CD8-positive, alpha-beta memory T cell (primary cell): ENCODE measurements around the gene BRMS1. TPM values are rescaled to one million over a fixed set of nuclear protein-coding genes. Genes with fewer than 3 reads are reported as not detected.
"Not testable (repeated sequence)": the region's sequence is repeated elsewhere in the genome, so short reads cannot be mapped to it uniquely, and the experiment has no call there.

ENCODE experiments used
- CTCF ChIA-PET: fragments of 350-600 bp; sonication (Branson Sonifier 250); formaldehyde crosslinking; loops from one replicate; lab custom pipeline; 2021; ENCODE audit warnings: antibody characterized with exemption; lab: Charles Lee
- POLR2A ChIA-PET: fragments of 350-600 bp; sonication (Branson Sonifier 250); formaldehyde crosslinking; loops from one replicate; lab custom pipeline; 2021; ENCODE audit warnings: antibody characterized with exemption; lab: Charles Lee
- DNase-seq, 5 donors: peaks; one replicate each; pipeline versions ENCODE4 v3.0.0 to v3.0.0-alpha.2; 2020 to 2022; ENCODE audit warnings: mixed read lengths in 1 of 5
- H3K27ac ChIP-seq: one replicate; pipeline ENCODE4 v1.7.0; 2013; ENCODE audit warnings: low read depth, mild to moderate bottlenecking, low read length, moderate library complexity
- H3K27me3 ChIP-seq: 2 replicates; pipeline ENCODE4 v1.7.0; 2013; ENCODE audit warnings: low read length, mild to moderate bottlenecking; ENCODE audit not compliant: insufficient read depth, poor library complexity, severe bottlenecking
- H3K36me3 ChIP-seq: 2 replicates; pipeline ENCODE4 v1.7.0; 2013; ENCODE audit warnings: mild to moderate bottlenecking, low read length, moderate library complexity; ENCODE audit not compliant: insufficient read depth
- H3K4me1 ChIP-seq: 2 replicates; pipeline ENCODE4 v1.7.0; 2013; ENCODE audit warnings: mild to moderate bottlenecking, low read length, moderate library complexity; ENCODE audit not compliant: insufficient read depth
- H3K4me3 ChIP-seq: 2 replicates; pipeline ENCODE4 v1.7.0; 2013; ENCODE audit warnings: mild to moderate bottlenecking, low read length
- H3K9me3 ChIP-seq: 2 replicates; pipeline ENCODE4 v1.7.0; 2013; ENCODE audit warnings: mild to moderate bottlenecking, low read length
- H3K27ac Mint-ChIP-seq, 8 donors: one replicate each; pipeline ENCODE4 v1.8.0; 2020 to 2021; ENCODE audit warnings: mixed read lengths in 8 of 8, mild to moderate bottlenecking in 6 of 8, inconsistent platforms in 3 of 8, moderate library complexity in 3 of 8
- H3K27me3 Mint-ChIP-seq, 2 donors: one replicate each; pipeline ENCODE4 v1.8.0; 2020 to 2021; ENCODE audit warnings: mixed read lengths in 2 of 2, mild to moderate bottlenecking in 1 of 2, moderate library complexity in 1 of 2
- H3K36me3 Mint-ChIP-seq, 3 donors: one replicate each; pipeline ENCODE4 v1.8.0; 2020 to 2021; ENCODE audit warnings: mixed read lengths in 3 of 3, inconsistent platforms in 1 of 3, mild to moderate bottlenecking in 1 of 3
- H3K4me1 Mint-ChIP-seq, 3 donors: one replicate each; pipeline ENCODE4 v1.8.0; 2020 to 2021; ENCODE audit warnings: mixed read lengths in 3 of 3, inconsistent platforms in 1 of 3, mild to moderate bottlenecking in 1 of 3
- H3K4me3 Mint-ChIP-seq, 7 donors: one replicate each; pipeline ENCODE4 v1.8.0; 2020 to 2021; ENCODE audit warnings: mixed read lengths in 7 of 7, mild to moderate bottlenecking in 6 of 7, moderate library complexity in 4 of 7, inconsistent platforms in 2 of 7
- H3K9me3 Mint-ChIP-seq, 5 donors: one replicate each; pipeline ENCODE4 v1.8.0; 2020 to 2022; ENCODE audit warnings: mixed read lengths in 5 of 5, mild to moderate bottlenecking in 3 of 5, moderate library complexity in 2 of 5, inconsistent platforms in 1 of 5
- polyA plus RNA-seq: library from polyadenylated mRNA; unstranded; fragments of 300-500 nt; fragmentation: Illumina TruSeq; gene quantifications from one replicate; pipeline ENCODE4 v1.2.3, GENCODE V29; 2021
- total RNA-seq, 2 experiments: library from RNA; stranded (reverse); gene quantifications; one replicate each; pipeline ENCODE4 v1.2.3, GENCODE V29; 2021

BRMS1 gene
- total and polyA plus RNA-seq, 3 experiments from 2014 or later: 66.1 to 76.4 (median 66.5) TPM

GRCh38 chr11:66373690-66374287, 28.9 kb upstream of the BRMS1 start:
- peaks cover 10 to 19% (median 17%) of the 10 kb centered on the region in 3 donors for H3K4me1 Mint-ChIP-seq
- DNase-seq, H3K36me3 ChIP-seq, H3K27me3 ChIP-seq, H3K4me1 ChIP-seq, H3K4me3 ChIP-seq, H3K9me3 Mint-ChIP-seq, H3K27me3 Mint-ChIP-seq, H3K36me3 Mint-ChIP-seq, H3K9me3 ChIP-seq, H3K27ac ChIP-seq: not testable (repeated sequence)
- peak overlapping the region in 2 of 8 donors; percentile 33 to 79 for H3K27ac Mint-ChIP-seq
- ChIA-PET POLR2A (interaction anchor here (0.7 kb wide), 1 partner anchor 10 kb away, joined by 3 read pairs; no protein-coding TSS in a partner anchor), CTCF (interaction anchor here (1.7 to 4.3 kb wide), 2 partner anchors 12 to 15 kb away, joined by 4 to 27 read pairs; no protein-coding TSS in a partner anchor)
- H3K4me3 Mint-ChIP-seq: peak overlapping the region in 3 of 7 donors; percentile 33 to 95 (median 35)

- peaks cover 0 to 6% of the 10 kb centered on the region in 2 donors for H3K27me3 Mint-ChIP-seq
- H3K4me1 Mint-ChIP-seq: peaks cover 10 to 19% (median 17%) of the 10 kb centered on the region in 3 donors
- Histone ChIP-seq H3K27ac (peak overlapping the region; percentile 72), H3K9me3 (no peaks in the 10 kb centered on the region), H3K4me3 (no peak overlapping the region), H3K4me1 (peaks cover 7% of the 10 kb centered on the region), H3K36me3 (no peaks in the 10 kb centered on the region), H3K27me3 (no peaks in the 10 kb centered on the region)
- H3K27ac Mint-ChIP-seq: peak overlapping the region in 2 of 8 donors; percentile 33 to 79
- no peak for DNase-seq
- H3K4me3 Mint-ChIP-seq: peak overlapping the region in 6 of 7 donors; percentile 9 to 95 (median 40)
- H3K36me3 Mint-ChIP-seq: peaks cover 0 to 2% (median 0%) of the 10 kb centered on the region in 3 donors
- H3K9me3 Mint-ChIP-seq: no peaks in the 10 kb centered on the region
- POLR2A ChIA-PET: interaction anchor here (0.7 kb wide), 1 partner anchor 10 kb away, joined by 3 read pairs; no protein-coding TSS in a partner anchor
- CTCF ChIA-PET: interaction anchor here (1.7 to 4.3 kb wide), 2 partner anchors 13 to 16 kb away, joined by 4 to 27 read pairs; no protein-coding TSS in a partner anchor
These were observed 28.4 kb upstream of the BRMS1 start for GRCh38 chr11:66373265-66373664.

- Mint-ChIP-seq H3K27me3 (peaks cover 0 to 3% of the 10 kb centered on the region in 2 donors), H3K36me3 (peaks cover 0 to 2% (median 0%) of the 10 kb centered on the region in 3 donors), H3K4me1 (peaks cover 10 to 19% (median 19%) of the 10 kb centered on the region in 3 donors), H3K9me3 (no peaks in the 10 kb centered on the region), H3K27ac (peak within 1 kb of the TSS; percentile 78 to 95 (median 90)), H3K4me3 (peak within 1 kb of the TSS; percentile 85 to 95 (median 90))
- H3K36me3 ChIP-seq: no peaks in the 10 kb centered on the region
- no peaks in the 10 kb centered on the region for H3K9me3 ChIP-seq
- peak; percentile 68 to 86 (median 74) for DNase-seq
- peak within 1 kb of the TSS; percentile 66 for H3K4me3 ChIP-seq
- no peaks in the 10 kb centered on the region for H3K27me3 ChIP-seq
- ChIA-PET CTCF (interaction anchor here (0.7 to 4.3 kb wide), 5 partner anchors 9 to 60 kb away, joined by 5 to 27 read pairs (median 8); partner anchors contain the start of gene BRMS1), POLR2A (interaction anchor here (0.6 to 2.1 kb wide), 12 partner anchors 14 to 498 kb away, joined by 3 to 22 read pairs (median 4); partner anchors contain the start of genes B4GAT1, CD248, SF3B2 and YIF1A)
- peak within 1 kb of the TSS; percentile 72 for H3K27ac ChIP-seq
- peaks cover 7% of the 10 kb centered on the region for H3K4me1 ChIP-seq
These were observed 26.9 kb upstream of the BRMS1 start, which contains the start of gene SLC29A2 for GRCh38 chr11:66371627-66372415. Gene SLC29A2 (minus strand): TSS chr11:66371760. CDS start chr11:66371591, 169 bp downstream.

GRCh38 chr11:66369073-66369894, 24.4 kb upstream of the BRMS1 start:
- H3K9me3 ChIP-seq: no peaks in the 10 kb centered on the region
- ChIA-PET POLR2A (interaction anchor here (0.5 kb wide), 1 partner anchor 457 kb away, joined by 3 read pairs; no protein-coding TSS in a partner anchor), CTCF (interaction anchor here (1.0 kb wide), 1 partner anchor 57 kb away, joined by 3 read pairs; no protein-coding TSS in a partner anchor)
- H3K4me1 Mint-ChIP-seq: peaks cover 10 to 19% (median 19%) of the 10 kb centered on the region in 3 donors
- no peaks in the 10 kb centered on the region for H3K36me3 ChIP-seq
- DNase-seq: no peak
- H3K9me3 Mint-ChIP-seq: no peaks in the 10 kb centered on the region
- peaks cover 0 to 2% (median 0%) of the 10 kb centered on the region in 3 donors for H3K36me3 Mint-ChIP-seq
- no peaks in the 10 kb centered on the region for H3K27me3 Mint-ChIP-seq
- H3K4me1 ChIP-seq: peaks cover 7% of the 10 kb centered on the region
- H3K27me3 ChIP-seq: no peaks in the 10 kb centered on the region
- H3K4me3 Mint-ChIP-seq: peak overlapping the region in 5 of 7 donors; percentile 42 to 95 (median 48)
- peak overlapping the region in 2 of 8 donors; percentile 24 to 59 for H3K27ac Mint-ChIP-seq
- no peak overlapping the region for H3K27ac ChIP-seq
- no peak overlapping the region for H3K4me3 ChIP-seq

- CTCF ChIA-PET: interaction anchor here (0.9 kb wide), 1 partner anchor 18 kb away, joined by 3 read pairs; no protein-coding TSS in a partner anchor
- POLR2A ChIA-PET: no interaction called here
- H3K36me3 ChIP-seq: no peaks in the 10 kb centered on the region
These were observed 23.6 kb upstream of the BRMS1 start for GRCh38 chr11:66368484-66368883.

GRCh38 chr11:66367561-66368312, 22.8 kb upstream of the BRMS1 start:
- Mint-ChIP-seq H3K36me3 (peaks cover 0 to 2% (median 0%) of the 10 kb centered on the region in 3 donors), H3K27ac (peak overlapping the region in 3 of 8 donors; percentile 13 to 61 (median 36)), H3K27me3 (no peaks in the 10 kb centered on the region), H3K4me1 (peaks cover 8 to 17% (median 16%) of the 10 kb centered on the region in 3 donors), H3K4me3 (peak overlapping the region in 1 of 7 donors; percentile 51), H3K9me3 (no peaks in the 10 kb centered on the region)
- Histone ChIP-seq H3K9me3 (no peaks in the 10 kb centered on the region), H3K27me3 (no peaks in the 10 kb centered on the region), H3K36me3 (no peaks in the 10 kb centered on the region), H3K27ac (no peak overlapping the region), H3K4me3 (no peak overlapping the region), H3K4me1 (peaks cover 5% of the 10 kb centered on the region)
- DNase-seq: no peak
- ChIA-PET POLR2A (no interaction called here), CTCF (interaction anchor here (0.9 to 1.5 kb wide), 2 partner anchors 19 kb away, joined by 3 to 5 read pairs; no protein-coding TSS in a partner anchor)

More at GRCh38 chr11:66368484-66368883, 23.6 kb upstream of the BRMS1 start:
- Mint-ChIP-seq H3K36me3 (peaks cover 0 to 2% (median 0%) of the 10 kb centered on the region in 3 donors), H3K27me3 (no peaks in the 10 kb centered on the region), H3K4me1 (peaks cover 10 to 19% (median 19%) of the 10 kb centered on the region in 3 donors), H3K27ac (no peak overlapping the region), H3K9me3 (no peaks in the 10 kb centered on the region), H3K4me3 (peak overlapping the region in 1 of 7 donors; percentile 19)
- peaks cover 7% of the 10 kb centered on the region for H3K4me1 ChIP-seq
- no peaks in the 10 kb centered on the region for H3K27me3 ChIP-seq
- H3K4me3 ChIP-seq: no peak overlapping the region
- DNase-seq: no peak
- H3K9me3 ChIP-seq: no peaks in the 10 kb centered on the region
- no peak overlapping the region for H3K27ac ChIP-seq
